K562 (cell line): ENCODE results near the gene CDYL. TPM values are rescaled to one million over a fixed set of nuclear protein-coding genes. Genes with fewer than 3 reads are reported as not detected.

Experiments
- ATF7 ChIP-seq: fragments of 450-650 bp; IDR thresholded peaks from 2 replicates; pipeline ENCODE4 v1.7.1; 2014; ENCODE audit warnings: mild to moderate bottlenecking, moderate library complexity
- BACH1 ChIP-seq: fragments of 200-800 bp; sonication (Bioruptor generic); IDR thresholded peaks from 2 replicates; pipeline ENCODE4 v1.6.1; 2016; ENCODE audit warnings: missing genetic modification characterization, missing compliant biosample characterization
- HMG20B ChIP-seq: fragments of 250-450 bp; sonication (Bioruptor Pico); IDR thresholded peaks from 2 replicates; pipeline ENCODE4 v1.5.0; 2021; ENCODE audit warnings: mild to moderate bottlenecking
- KHSRP ChIP-seq: fragments of 450-650 bp; IDR thresholded peaks from 2 replicates; pipeline ENCODE4 v1.6.1; 2017
- KLF1 ChIP-seq: fragments of 450-650 bp; IDR thresholded peaks from 2 replicates; pipeline ENCODE4 v1.6.1; 2016; ENCODE audit warnings: missing genetic modification characterization, missing compliant biosample characterization
- MCM2 ChIP-seq: fragments of 450-650 bp; IDR thresholded peaks from 2 replicates; pipeline ENCODE4 v1.6.1; 2017; ENCODE audit warnings: low read depth, mild to moderate bottlenecking
- MNT ChIP-seq, 2 experiments: fragments of 450-650 bp; conservative IDR thresholded peaks; 2 replicates each; pipeline ENCODE4 v1.6.1; 2017; ENCODE audit warnings: mild to moderate bottlenecking in 2 of 2, moderate library complexity in 2 of 2
- NUFIP1 ChIP-seq: fragments of 450-650 bp; IDR thresholded peaks from 2 replicates; pipeline ENCODE4 v1.6.1; 2018; ENCODE audit not compliant: partially characterized antibody
- PCBP1 ChIP-seq: fragments of 200-400 bp; formaldehyde crosslinking; IDR thresholded peaks from 2 replicates; pipeline ENCODE4 v1.6.1; 2018; ENCODE audit warnings: mild to moderate bottlenecking, low read depth, low read length; ENCODE audit not compliant: poor library complexity, severe bottlenecking
- POLR2G ChIP-seq: fragments of 200-400 bp; formaldehyde crosslinking; IDR thresholded peaks from 2 replicates; pipeline ENCODE4 v1.6.1; 2017; ENCODE audit warnings: low read depth, mild to moderate bottlenecking, antibody characterized with exemption, low read length, moderate library complexity
- PRMT5 ChIP-seq: sonication (generic); formaldehyde crosslinking; IDR thresholded peaks from 2 replicates; pipeline ENCODE4 v1.5.0; 2020; ENCODE audit warnings: missing genetic modification reagents
- PRPF4 ChIP-seq: fragments of 200-400 bp; formaldehyde crosslinking; IDR thresholded peaks from one replicate; pipeline ENCODE4 v1.6.1; 2017; ENCODE audit warnings: low read length, low read depth, mild to moderate bottlenecking; ENCODE audit not compliant: insufficient read depth, poor library complexity, severe bottlenecking
- RBM14 ChIP-seq: fragments of 200-400 bp; formaldehyde crosslinking; IDR thresholded peaks from 2 replicates; pipeline ENCODE4 v1.6.1; 2018; ENCODE audit warnings: low read depth, mild to moderate bottlenecking, low read length, moderate library complexity, borderline replicate concordance; ENCODE audit not compliant: insufficient read depth
- SIRT6 ChIP-seq: IDR thresholded peaks from one replicate; pipeline ENCODE4 v1.6.1; 2012; ENCODE audit warnings: low read depth, mild to moderate bottlenecking, control low read depth, inconsistent platforms, low read length, moderate library complexity
- SMC3 ChIP-seq: conservative IDR thresholded peaks from 2 replicates; pipeline ENCODE4 v1.6.1; 2011; ENCODE audit warnings: low read depth, low read length, improper control_type of control experiment; ENCODE audit not compliant: insufficient read depth
- THRAP3 ChIP-seq: fragments of 450-650 bp; IDR thresholded peaks from 2 replicates; pipeline ENCODE4 v1.6.1; 2016; ENCODE audit warnings: mild to moderate bottlenecking, inconsistent platforms, borderline replicate concordance
- U2AF1 ChIP-seq: fragments of 200-400 bp; formaldehyde crosslinking; optimal IDR thresholded peaks from 2 replicates; pipeline ENCODE3; 2017; ENCODE audit warnings: mild to moderate bottlenecking, low read depth, low read length, moderate library complexity
- ZNF212 ChIP-seq: fragments of 450-650 bp; formaldehyde crosslinking; IDR thresholded peaks from 2 replicates; pipeline ENCODE4 v1.4.0; 2020; ENCODE audit warnings: mild to moderate bottlenecking
- ZNF324 ChIP-seq: fragments of 250-450 bp; sonication (Bioruptor Pico); IDR thresholded peaks from 2 replicates; pipeline ENCODE4 v1.4.0; 2020; ENCODE audit warnings: mild to moderate bottlenecking
- ZNF408 ChIP-seq: fragments of 250-450 bp; sonication (Bioruptor Pico); IDR thresholded peaks from 2 replicates; pipeline ENCODE4 v1.4.0; 2020; ENCODE audit warnings: low read depth, mild to moderate bottlenecking, moderate library complexity
- ZNF586 ChIP-seq: fragments of 450-650 bp; formaldehyde crosslinking; conservative IDR thresholded peaks from 2 replicates; pipeline ENCODE4 v1.4.0; 2020; ENCODE audit warnings: mild to moderate bottlenecking, moderate library complexity
- ZNF668 ChIP-seq: fragments of 250-450 bp; sonication (Bioruptor Pico); IDR thresholded peaks from 2 replicates; pipeline ENCODE4 v1.8.0; 2022; ENCODE audit warnings: mild to moderate bottlenecking, inconsistent platforms
- ZNF830 ChIP-seq: fragments of 250-450 bp; sonication (Bioruptor Pico); IDR thresholded peaks from 2 replicates; pipeline ENCODE4 v1.5.0; 2021; ENCODE audit warnings: mild to moderate bottlenecking
- polyA plus RNA-seq, 8 experiments: library from polyadenylated mRNA; depleted of rRNA in 4 of 8; stranded (reverse) in 5 of 8; unstranded in 3 of 8; fragments of >200 nt; fragmentation: Nextera tagmentation in 2 of 8; fragmentation: Illumina TruSeq in 1 of 8; extraction: Ambion mirVana in 2 of 8; extraction: Trizol in 1 of 8; gene quantifications; 2 replicates each; pipeline versions ENCODE4 v1.2.1 to v1.2.3, GENCODE V29; 2011 to 2014; ENCODE audit warnings: inconsistent platforms in 1 of 8, missing spikeins in 1 of 8
- total RNA-seq, 7 experiments: library from RNA; depleted of rRNA in 6 of 7; stranded (reverse); fragments of >200 nt in 6 of 7; fragmentation: Illumina TruSeq in 2 of 7; extraction: Trizol in 2 of 7; gene quantifications; 2 replicates each; pipeline versions ENCODE4 v1.2.1 to v1.2.3, GENCODE V29; 2011 to 2021; ENCODE audit warnings: low replicate concordance in 1 of 7
- TF ChIP-seq, protein P1 (sequence below): sonication (generic); formaldehyde crosslinking; IDR thresholded peaks from 2 replicates; pipeline ENCODE4 v1.8.0; 2022; ENCODE audit warnings: mild to moderate bottlenecking, low read depth, missing genetic modification reagents
- TF ChIP-seq, protein P2 (sequence below): fragments of 250-450 bp; sonication (Bioruptor Pico); IDR thresholded peaks from 2 replicates; pipeline ENCODE4 v1.9.0; 2021; ENCODE audit warnings: mild to moderate bottlenecking, inconsistent platforms

Gene CDYL
- total and polyA plus RNA-seq, 9 of the 15 experiments (the other 6 are each of a cell fraction or from before 2014, with no cell fraction given) = 8.1 to 45.8 (median 40.8) TPM

DNA sequence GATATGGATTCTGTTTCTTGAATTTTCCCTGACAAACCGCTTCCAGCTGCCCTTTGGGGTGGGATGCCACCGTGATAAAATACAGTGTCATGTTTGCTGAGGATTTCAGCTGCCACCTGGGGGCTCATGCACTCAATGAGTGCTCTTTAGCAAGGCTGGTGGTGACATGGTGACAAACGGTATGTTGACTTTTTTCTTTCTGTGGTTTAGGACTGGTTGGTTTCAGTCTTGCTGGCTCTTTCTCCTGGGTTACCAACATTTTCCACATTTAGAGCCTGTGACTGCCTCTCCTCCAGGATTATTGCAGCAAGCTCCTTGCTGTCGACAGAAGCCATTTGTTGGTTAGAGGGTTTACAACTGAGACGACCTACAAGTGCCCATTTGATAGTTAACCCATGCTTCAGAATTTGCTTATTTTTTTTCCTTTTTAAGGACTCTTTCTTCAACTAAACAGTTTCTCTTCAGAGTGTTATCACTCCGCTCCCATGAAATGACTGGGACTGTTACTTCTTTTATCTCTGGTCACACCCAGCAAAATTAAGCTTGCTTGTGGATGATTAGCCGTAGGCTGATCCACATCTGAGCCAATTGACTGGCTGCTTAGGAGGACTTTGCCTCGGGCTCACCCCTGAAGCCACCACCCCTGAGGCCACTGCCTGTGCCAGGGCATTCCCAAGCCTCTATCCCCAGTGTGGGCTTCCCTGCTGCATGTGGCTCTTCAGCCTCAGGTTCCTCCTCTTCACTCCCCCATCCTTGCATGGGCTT is 48.4 kb upstream of the CDYL start (continued):
- TF ChIP-seq ZNF408 (CRISPR knock-in tag) (no peak), SMC3 (0 out of 2 replicates have a peak, but pooled peaks have one; percentile 7), THRAP3 (no peak), PRMT5 (no peak), KLF1 (tag) (no peak), RBM14 (no peak), ZNF586 (CRISPR knock-in tag) (no peak), SIRT6 (no peak), ZNF324 (CRISPR knock-in tag) (no peak), ZNF668 (no peak), POLR2G (no peak; the same call in 1 of the 2 replicates), ATF7 (peak; percentile 59; the same call in 1 of the 2 replicates), ZNF212 (CRISPR knock-in tag) (0 out of 2 replicates have a peak, but pooled peaks have one; percentile 20), MCM2 (no peak), NUFIP1 (no peak), MNT (conservative IDR thresholded peaks at IDR 0.05) (peak; percentile 11 to 33; a peak in 1 of 4 replicates), PRPF4 (no peak), U2AF1 (no peak), ZNF830 (no peak), BACH1 (tag) (no peak), PCBP1 (no peak), KHSRP (peak; percentile 33; the same call in 1 of the 2 replicates), HMG20B (CRISPR knock-in tag) (no peak)
- TF ChIP-seq, protein P1, sequence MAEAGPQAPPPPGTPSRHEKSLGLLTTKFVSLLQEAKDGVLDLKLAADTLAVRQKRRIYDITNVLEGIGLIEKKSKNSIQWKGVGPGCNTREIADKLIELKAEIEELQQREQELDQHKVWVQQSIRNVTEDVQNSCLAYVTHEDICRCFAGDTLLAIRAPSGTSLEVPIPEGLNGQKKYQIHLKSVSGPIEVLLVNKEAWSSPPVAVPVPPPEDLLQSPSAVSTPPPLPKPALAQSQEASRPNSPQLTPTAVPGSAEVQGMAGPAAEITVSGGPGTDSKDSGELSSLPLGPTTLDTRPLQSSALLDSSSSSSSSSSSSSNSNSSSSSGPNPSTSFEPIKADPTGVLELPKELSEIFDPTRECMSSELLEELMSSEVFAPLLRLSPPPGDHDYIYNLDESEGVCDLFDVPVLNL (CRISPR knock-in tag) = no peak
- TF ChIP-seq, protein P2, sequence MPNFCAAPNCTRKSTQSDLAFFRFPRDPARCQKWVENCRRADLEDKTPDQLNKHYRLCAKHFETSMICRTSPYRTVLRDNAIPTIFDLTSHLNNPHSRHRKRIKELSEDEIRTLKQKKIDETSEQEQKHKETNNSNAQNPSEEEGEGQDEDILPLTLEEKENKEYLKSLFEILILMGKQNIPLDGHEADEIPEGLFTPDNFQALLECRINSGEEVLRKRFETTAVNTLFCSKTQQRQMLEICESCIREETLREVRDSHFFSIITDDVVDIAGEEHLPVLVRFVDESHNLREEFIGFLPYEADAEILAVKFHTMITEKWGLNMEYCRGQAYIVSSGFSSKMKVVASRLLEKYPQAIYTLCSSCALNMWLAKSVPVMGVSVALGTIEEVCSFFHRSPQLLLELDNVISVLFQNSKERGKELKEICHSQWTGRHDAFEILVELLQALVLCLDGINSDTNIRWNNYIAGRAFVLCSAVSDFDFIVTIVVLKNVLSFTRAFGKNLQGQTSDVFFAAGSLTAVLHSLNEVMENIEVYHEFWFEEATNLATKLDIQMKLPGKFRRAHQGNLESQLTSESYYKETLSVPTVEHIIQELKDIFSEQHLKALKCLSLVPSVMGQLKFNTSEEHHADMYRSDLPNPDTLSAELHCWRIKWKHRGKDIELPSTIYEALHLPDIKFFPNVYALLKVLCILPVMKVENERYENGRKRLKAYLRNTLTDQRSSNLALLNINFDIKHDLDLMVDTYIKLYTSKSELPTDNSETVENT (CRISPR knock-in tag) = no peak
